GM18520 (cell line): ENCODE data around the gene KLHL29.
"Not testable (repeated sequence)": the region's sequence is repeated elsewhere in the genome, so short reads cannot be mapped to it uniquely, and the experiment has no call there.

ENCODE experiments used
- ATAC-seq: cut with Tn5 transposase; IDR thresholded peaks from one replicate; pipeline ENCODE4 v1.9.1; 2021; ENCODE audit not compliant: unreplicated experiment

Gene KLHL29

DNA sequence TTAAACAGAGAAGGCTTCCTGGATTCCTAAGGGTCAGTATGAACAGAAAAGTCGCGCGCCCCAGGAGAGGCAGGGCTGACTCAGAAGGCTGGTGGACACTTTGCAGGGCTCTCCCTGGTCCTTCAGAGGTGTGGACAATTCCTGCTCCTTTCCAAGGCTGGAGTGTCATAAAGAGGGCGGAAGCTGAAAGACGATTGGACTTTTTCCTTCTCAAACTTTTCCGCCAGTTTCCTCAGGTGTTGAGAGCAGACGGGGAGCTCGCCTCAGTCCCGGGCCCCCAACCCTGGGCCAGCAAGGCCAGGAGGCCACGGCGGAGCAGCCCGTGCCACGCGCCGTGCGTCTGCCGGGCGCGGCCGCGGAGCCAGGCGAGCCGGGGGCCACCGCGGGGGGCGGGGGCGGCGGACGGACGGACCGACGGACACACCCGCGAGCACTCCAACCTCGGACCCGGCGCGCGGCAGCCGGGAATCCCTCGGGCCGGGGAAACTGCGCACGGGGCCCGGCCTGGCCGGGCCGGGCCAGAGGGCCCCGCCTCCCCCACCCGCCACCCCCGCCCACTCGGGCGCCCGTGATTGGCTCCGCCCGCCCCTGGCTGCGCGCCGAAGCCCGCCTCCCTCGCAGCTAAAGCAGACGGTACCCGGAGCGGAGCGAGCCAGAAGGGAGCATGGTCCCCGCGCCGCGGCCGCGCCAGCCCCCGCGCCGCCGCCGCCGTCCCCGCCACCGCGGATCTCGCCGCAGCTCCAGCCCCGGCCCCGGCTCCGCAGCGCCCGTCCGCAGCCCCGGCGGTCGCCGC is at the start of gene KLHL29:
Gene KLHL29 (plus strand): TSS at position 629 of the 793 bp plus-strand sequence. CDS start 177,018 bp downstream, outside the sequence.
- ATAC-seq = peak; percentile 62

DNA sequence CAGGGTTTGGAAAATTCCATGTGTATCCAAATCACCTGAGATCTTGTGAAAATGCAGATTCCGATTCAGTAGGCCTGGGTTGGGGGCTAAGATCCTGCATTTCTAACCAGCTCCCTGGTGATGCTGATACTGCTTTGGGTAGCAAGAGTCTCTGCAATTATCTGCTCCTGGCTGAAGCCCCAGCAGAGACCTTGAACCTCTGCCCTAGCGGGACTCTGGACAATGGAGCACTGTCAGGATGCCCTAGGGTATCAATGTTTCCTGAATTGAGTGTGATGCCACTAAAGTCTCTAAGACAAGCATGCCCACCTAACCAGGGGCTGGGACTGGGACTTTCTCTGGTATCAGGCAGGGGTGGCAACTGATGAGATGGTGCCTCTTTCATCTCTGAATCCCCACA is 49.4 kb upstream of the KLHL29 start:
- no peak for ATAC-seq

DNA sequence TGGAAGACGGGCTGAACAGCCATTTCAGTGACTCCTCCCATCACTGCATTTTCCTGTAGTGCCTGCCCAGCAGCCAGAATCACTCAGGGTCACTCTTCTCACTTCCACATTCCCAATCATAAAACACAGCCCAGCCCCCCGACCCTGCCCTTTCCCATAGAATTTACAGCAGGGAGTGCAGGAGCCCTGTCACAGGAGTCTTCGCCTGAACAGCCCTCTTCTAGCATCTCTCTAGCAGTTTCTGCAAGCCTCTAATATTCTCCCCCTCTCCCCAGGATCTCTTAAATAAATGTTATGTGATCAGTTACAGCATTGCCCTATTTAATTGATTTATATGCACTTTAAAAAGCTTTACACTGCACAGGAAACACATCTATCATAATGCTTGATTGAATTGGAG is 42.9 kb upstream of the KLHL29 start:
- ATAC-seq = no peak

DNA sequence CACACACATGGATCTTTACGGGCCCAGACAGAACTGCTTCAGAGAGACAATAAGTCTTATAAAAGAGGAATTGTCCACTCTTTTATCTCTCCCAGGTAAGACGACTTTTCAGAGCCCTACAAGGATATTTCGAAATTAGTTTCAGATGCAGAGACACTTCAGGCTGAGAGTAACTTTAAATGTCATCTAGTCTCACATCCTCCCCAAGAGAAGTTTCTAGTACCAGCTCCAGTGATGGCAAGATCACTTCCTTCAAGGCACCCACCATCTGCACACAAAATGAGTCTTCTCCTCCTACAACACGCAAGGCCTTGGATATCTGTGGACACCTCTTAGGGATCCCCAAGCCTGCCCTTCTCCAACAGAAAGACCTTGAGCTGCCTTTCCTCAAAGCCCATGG is 39.0 kb upstream of the KLHL29 start:
- no peak for ATAC-seq

DNA sequence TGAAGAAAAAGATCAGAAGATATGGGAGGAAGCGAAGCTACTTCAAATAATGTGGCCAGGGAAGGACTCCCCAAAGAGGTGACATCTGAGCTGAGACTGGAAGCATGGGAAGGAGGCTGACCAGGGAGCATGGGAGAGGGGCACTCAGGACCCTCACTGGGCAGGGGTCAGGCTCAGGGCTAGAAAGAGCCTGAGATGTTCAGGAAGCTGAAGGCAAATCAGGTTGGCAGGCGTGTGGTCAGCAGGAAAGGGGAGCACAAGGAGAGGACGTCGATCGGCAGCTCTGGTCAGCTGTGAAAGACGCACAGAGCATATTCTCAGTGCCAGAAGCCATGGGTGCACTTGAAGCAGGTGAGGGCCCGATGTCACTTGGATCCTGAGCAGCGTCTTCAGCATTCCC is 38.2 kb upstream of the KLHL29 start:
- no peak for ATAC-seq

DNA sequence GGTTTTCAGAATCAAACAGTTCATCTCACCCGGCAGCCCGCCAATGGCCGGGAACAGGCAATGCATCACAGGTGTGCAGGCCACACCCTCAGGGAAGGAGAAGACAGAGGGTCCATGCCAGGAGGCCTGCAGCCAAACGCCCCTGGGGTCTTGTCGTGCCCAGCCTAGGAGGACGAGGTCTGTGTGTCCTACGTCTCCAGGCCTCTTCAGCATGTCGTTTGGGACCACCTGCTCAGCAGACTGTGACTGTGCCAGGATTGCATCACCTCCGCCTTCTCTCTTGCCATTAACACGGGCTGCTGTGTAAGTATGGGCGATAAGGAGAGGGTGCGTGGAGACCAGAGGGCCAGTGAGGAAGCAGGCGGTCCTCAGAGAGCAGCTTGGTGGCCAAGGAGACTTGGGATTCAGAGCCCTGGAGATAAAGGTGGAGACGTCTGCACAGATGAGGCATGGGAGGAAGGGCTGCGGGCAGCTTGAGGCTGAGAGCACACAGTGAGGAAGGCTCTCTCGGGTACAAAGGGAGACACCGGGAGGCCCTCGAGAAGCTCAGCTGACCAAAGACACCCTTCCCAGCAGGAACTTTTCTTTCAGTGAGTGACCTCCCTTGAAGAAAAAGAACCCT is 37.4 kb upstream of the KLHL29 start:
- no peak for ATAC-seq

DNA sequence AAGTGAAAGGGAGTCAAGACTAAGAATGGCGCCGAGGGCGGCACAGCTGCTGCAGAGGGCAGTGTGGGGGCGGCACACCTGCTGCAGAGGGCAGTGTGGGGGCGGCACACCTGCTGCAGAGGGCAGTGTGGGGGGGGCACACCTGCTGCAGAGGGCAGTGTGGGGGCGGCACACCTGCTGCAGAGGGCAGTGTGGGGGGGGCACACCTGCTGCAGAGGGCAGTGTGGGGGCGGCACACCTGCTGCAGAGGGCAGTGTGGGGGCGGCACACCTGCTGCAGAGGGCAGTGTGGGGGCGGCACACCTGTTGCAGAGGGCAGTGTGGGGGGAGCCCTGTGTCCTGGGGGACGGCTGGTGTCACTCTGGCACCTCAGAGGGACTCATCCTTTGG is 36.9 kb upstream of the KLHL29 start:
- ATAC-seq = not testable (repeated sequence)

DNA sequence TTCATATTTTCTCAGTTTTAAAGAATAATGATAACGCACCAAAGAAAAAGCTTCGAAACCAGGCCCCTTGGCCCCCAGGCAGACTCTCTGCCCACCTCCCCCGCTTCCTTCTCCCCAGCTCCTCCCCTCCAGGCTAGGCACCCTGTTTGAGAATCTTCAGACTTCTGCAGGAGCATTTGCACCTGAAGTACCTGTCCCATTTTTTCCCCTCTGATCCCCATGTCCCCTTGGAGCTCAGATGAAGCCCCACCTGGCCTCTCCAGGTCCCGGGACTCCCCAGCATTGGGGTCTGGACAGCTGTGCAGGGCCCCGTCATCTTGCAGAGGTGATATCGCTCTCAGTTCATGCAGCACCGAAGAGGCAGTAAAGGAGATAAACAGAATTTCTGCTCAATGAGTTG is 35.5 kb upstream of the KLHL29 start:
- ATAC-seq = no peak

DNA sequence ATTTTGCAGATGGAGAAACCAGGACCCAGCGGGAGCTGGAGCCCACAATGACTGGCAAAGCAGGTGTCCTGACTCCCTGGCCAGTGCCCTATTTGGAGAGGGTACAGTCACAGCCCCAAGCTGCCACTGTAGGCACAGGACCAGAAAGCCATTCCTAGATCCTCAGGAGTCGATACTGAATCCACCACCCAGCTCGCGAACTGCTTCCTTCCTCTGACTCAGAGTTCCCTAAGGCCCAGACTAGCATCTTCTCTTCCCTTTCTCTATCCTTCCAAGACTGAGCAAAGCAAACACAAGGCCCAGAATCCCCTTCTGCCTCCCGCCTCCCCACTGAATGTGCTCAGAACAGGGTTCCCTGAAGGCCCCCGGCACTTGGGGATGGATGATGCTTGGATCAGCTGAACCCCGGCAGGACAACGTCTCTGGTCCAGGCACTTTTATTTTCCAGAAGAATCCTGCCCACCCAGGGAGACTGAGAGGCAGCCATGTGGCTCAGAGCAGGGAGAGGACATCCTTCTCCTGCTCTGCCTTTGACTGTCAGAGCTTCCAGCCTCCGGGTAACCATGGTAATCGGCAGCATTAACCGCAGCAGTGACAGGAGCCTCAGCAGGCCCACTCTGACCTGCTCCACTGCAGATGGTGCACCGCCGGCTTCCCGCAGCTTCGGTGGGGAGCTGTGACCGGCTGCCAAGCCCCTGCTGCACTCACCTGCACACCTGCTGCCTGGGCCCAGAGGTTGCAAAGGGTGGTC is 34.8 kb upstream of the KLHL29 start:
- ATAC-seq = no peak

DNA sequence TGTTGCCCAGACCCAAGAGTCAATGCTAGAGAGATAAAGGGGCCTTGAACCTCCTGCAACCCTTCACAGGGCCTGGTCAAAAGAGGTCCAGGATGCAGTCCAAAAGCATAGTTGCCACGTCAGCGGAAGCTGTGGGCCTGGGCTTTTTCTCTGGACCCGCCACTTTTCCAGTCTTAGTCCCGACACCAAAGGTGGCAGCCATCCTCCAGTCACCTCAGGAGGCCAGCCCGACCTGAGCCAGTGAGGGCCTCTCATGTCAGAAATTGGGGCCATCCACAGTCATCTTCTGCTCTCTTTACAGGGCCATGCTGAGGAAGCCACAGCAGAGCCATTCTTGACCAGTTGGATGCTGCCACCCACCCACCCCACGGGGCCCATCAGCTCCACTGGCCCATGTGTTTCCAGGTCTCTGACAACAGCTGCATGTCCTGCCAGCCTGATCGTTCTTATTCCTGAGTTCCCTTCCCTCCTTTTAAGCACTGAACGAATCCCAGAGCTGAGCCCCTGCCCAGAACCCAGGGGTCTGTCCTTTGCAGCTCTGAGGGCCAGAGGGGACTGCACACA is 34.1 kb upstream of the KLHL29 start:
- no peak for ATAC-seq

DNA sequence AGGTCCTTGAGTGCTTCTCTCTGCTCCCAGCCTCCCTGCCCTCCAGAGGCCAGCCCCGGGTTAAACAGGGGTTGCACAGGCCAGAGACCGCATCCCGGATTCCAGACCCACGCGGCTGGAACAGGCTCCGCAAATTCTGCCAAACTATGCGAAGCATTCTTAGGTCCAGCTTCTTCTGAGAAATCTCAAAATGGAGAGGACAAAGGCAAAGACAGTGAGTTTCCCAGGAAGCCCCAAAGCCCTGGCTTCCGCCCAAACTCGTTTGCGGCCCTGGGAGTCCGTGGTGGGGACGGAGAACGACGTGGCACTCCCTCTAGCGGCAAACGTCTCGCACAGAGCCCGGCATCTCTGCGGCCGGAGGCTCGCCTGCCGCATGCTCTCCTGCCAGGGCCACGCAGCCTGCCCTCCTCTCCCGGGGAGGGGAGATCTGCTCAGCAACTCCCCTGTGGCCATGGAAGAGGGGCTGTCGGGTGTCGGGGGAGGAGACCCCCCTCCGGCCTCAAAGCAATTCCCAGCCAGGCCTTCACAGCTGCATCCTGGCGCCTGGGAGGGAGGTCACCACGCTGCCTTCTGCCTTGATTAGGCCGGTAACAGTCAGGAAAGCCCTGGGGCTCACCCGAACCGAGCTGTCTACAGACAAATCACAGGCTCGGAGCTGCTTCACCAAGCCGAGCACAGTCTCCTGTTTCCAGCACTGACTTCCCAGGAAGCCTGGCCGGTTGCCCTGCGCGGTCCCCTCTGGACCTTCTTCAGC is 33.4 kb upstream of the KLHL29 start:
- peak; percentile 67 for ATAC-seq

DNA sequence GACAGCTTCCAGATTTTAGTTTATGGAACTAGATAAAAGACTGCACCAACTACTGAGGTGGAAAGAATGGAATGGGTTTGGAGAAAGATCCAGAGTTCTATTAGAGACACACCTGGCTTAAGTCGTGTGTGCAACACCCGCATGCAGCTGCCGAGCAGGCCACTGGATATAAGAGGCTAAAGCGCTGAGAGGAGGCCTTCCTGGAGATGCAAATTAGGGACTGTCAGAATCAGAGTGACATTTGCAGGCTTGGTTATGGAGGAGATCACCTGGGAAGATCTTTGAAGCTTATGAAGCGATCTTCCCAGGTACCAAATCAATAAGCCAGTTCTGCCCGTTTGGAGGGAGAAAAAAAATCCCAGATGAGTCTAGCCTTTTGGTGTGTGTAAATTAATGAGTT is 30.4 kb upstream of the KLHL29 start:
- ATAC-seq = peak; percentile 46

DNA sequence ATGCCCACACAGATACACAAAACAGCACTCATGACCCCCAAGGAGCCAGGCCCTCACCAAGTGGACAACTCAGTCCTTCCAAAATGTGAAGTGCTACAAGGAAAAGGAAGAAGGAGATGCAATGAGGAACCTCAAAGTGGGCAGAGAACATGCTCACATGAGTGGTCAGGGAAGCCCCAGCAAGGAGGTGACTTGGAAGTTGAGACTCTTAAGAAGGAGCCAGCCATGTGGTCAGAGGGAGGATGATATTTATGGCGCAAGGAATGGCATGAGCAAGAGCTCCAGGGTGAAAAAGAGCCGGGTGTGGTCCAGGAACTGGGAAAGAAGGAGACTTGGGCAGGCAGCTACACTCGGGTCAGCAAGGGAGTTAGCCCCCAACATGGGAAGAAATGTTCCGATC is 30.0 kb upstream of the KLHL29 start:
- ATAC-seq = no peak

DNA sequence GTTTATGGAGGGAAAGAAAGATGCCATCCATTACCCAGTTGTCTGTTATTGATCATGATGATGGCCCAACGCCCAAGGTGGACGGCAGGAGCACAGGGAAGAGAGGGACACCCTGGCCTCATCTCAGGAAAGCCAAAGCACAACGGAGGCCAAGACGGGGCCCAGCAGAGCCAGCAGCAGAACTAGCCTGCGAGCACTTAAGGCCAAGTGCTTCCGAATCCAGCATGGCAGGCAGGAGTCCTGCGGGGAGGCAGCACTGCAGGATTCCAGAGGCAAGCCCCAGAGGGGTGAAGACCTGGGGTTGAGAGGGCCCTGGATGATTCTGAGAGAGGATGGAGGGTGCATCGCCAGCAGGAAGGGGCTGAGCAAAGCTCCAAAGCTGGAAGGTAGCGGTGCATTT is 28.3 kb upstream of the KLHL29 start:
- no peak for ATAC-seq

DNA sequence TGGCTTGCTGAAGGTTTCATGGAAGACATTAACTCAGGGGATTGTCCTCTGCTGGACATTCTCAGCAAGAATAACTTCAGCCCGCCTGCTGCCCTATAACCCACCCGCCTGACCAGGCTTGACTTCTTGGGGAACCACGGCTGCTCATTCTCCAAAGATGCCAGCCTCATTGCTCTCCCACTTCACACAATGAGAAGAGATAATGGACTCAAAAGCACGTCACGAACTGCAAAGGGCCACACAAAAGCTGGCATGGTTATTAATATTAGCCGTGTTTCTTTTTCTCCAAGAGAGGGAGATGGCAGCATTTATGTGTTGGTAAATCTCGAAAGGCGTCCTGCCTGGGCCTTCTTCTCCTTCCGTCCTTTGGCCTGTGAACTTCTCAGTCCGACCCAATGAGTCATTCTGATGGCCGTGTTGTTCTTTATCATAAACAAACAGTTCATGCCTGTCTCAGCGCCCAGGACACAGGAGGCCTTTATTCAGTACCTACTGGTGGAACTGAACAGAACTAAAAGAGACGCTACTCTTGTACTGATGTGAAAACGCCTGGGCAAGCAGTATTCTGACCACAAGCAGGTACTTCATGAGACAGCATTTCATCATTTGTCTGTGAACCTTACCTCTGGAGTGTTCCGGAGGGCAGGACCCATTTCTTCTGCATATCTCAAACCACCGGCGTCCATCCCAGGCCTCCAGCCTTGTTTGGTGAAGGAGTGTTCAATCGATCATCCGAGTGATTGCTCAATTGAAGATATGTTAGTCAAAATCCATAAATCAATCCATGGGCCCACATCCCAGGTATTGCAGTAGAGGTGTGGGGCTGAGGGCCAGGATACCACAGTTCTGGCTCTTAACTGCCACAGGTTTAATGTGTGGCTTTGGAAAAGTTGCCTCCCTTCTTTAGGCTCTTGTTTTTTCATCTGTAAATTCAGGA is 25.1 kb upstream of the KLHL29 start:
- no peak for ATAC-seq

DNA sequence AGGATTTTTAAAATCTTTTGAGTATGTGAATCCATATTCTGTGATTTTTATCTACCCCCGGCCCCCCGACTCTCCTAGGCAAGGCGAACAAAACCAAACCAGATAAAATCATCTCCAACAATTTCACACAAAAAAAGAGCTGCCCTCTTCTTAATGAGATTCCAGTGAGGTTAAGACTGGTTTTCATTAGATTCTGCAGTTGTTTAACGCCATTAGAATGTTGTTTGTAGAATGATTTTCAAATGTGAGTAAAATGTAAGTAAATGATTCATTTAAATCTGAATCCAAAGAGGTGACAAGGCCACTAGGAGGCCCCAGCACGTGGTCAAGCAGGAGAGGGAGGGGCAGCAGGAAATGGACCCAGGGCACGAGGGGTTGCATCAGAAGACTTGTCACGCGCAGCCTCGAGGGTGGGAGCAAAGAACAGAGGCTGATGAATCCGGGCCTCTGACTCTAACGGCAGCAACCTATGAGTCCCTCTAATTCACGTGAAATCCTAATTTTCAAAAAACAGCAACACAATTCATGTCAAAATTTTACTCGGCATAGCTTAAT is 24.3 kb upstream of the KLHL29 start:
- no peak for ATAC-seq

DNA sequence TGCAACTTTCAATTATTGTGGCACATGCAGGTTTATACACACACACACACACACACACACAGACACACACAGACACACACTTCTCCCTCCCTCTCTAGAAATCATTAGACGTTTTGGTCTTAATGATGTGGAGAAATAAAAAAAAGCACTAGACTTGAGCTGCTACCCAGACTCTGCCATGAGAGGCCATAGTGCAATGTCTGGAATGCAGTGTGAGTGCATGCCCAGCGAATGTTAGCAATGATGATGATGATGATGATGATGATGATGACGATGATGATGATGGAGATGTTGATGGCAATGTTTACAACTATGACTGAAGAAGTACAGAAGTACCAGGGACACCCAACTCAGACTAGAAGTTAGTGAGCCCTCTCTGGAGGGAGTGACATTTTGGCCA is 23.8 kb upstream of the KLHL29 start:
- no peak for ATAC-seq

DNA sequence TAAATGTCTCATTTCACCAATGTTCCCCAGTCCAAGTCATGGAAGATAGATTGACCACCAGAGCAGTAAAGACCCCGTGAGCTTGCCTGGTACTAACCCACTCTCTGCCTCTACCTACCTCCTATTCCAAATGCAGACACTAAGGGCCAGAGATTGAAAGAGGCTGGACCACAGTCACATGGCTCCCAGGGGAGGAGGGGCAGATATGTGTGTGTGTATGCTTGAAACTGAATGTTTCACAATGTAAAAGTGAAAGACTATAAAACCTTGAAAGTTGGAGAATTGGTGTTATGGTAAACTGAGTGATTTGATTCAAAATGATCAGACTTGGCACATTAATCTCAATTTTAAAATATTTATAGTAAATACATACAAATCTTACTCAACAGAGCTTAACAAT is 21.7 kb upstream of the KLHL29 start:
- ATAC-seq = no peak

DNA sequence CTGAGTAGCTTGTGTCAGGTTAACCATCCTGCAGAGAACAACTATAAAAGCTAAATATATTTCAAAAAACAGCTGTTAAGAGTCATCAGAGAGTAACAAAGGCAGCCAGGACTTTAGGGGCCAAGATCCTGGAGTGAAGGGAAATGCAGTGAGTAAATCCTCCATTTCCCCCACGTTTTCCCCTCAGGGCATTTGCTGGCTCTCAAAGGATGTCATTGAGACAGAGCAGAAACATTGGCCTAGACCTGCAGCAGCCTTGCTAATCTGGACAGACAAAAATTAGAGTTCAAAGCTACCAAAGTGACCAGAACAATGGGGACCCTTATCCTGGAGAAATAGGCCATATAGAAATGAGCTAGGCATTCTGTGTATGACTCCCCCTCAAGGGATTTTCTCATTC is 21.1 kb upstream of the KLHL29 start:
- no peak for ATAC-seq

DNA sequence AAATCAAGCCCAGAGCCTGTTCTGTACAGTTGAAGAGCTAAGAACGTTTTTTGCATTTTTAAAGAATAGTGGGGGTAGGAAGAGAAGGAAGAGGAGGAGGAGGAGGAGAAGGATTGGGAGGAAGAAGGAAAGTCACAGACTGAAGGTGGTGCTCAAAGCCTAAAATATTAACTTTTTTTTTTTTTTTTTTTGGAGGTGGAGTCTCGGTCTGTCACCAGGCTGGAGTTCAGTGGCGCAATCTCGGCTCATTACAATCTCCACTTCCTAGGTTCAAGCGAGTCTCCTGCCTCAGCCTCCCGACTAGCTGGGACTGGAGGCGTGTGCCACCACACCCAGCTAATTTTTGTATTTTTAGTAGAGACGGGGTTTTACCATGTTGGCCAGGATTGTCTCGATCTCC is 18.3 kb upstream of the KLHL29 start:
- ATAC-seq = no peak
